Activated CD8-positive, alpha-beta memory T cell treated with anti-CD3 and anti-CD28 coated beads for 1 hour (primary cell): ENCODE results near the gene TOMM34.

Experiments
- DNase-seq, 2 donors: peaks; one replicate each; pipeline ENCODE4 v3.0.0-alpha.2; 2020; ENCODE audit warnings: low read depth in 1 of 2; ENCODE audit errors: extremely low read depth in 1 of 2

TOMM34 gene

GRCh38 chr20:44936510-44936909 lies 23.7 kb downstream of the TOMM34 start:
- DNase-seq = no peak

- no peak for DNase-seq
Measured at GRCh38 chr20:44932916-44933315, 27.3 kb downstream of the TOMM34 start.

GRCh38 chr20:44931911-44932310 lies 28.3 kb downstream of the TOMM34 start:
- DNase-seq = no peak

GRCh38 chr20:44930517-44931168 lies 29.6 kb downstream of the TOMM34 start:
- DNase-seq = no peak

GRCh38 chr20:44928595-44928994 lies 31.6 kb downstream of the TOMM34 start:
- DNase-seq = no peak

GRCh38 chr20:44924541-44924940 lies 35.7 kb downstream of the TOMM34 start:
- DNase-seq = no peak

- DNase-seq = no peak
Measured at GRCh38 chr20:44921447-44921846, 38.8 kb downstream of the TOMM34 start.

GRCh38 chr20:44918761-44919160 lies 41.4 kb downstream of the TOMM34 start:
- DNase-seq = no peak

- no peak for DNase-seq
Measured at GRCh38 chr20:44918342-44918741, 41.9 kb downstream of the TOMM34 start.

- DNase-seq = no peak
Measured at GRCh38 chr20:44917399-44917798, 42.8 kb downstream of the TOMM34 start.

- DNase-seq = no peak
Measured at GRCh38 chr20:44916586-44916985, 43.6 kb downstream of the TOMM34 start.

- DNase-seq = no peak
Measured at GRCh38 chr20:44914924-44915323, 45.3 kb downstream of the TOMM34 start.

- no peak for DNase-seq
Measured at GRCh38 chr20:44912189-44912588, 48.0 kb downstream of the TOMM34 start.

- DNase-seq = peak in 1 of 2 donors; percentile 14
Measured at GRCh38 chr20:44911264-44911921, 48.8 kb downstream of the TOMM34 start.

GRCh38 chr20:44910690-44911262 lies 49.4 kb downstream of the TOMM34 start:
- DNase-seq = no peak

GRCh38 chr20:44909872-44910689 lies 50.1 kb downstream of the TOMM34 start, which contains the start of gene PABPC1L:
PABPC1L (plus strand) TSS chr20:44910060; CDS start chr20:44910144, 84 bp downstream.
- DNase-seq = peak; percentile 27 to 72

- no peak for DNase-seq
Measured at GRCh38 chr20:44908987-44909871, 51.0 kb downstream of the TOMM34 start.

- DNase-seq = no peak
Measured at GRCh38 chr20:44904377-44904776, 55.8 kb downstream of the TOMM34 start.

- no peak for DNase-seq
Measured at GRCh38 chr20:44901974-44902373, 58.2 kb downstream of the TOMM34 start.

GRCh38 chr20:44900231-44900854 lies 59.9 kb downstream of the TOMM34 start:
- no peak for DNase-seq
